ENCODE data around the gene LARP6. TPM values are rescaled to one million over a fixed set of nuclear protein-coding genes. Genes with fewer than 3 reads are reported as not detected.
A peak's percentile ranks its signal among the peaks of the same experiment; 100 is the strongest.

The LARP6 gene
- total and polyA plus RNA-seq, 2 experiments from 2014 or later, result 20.0 to 22.4 TPM

DNA sequence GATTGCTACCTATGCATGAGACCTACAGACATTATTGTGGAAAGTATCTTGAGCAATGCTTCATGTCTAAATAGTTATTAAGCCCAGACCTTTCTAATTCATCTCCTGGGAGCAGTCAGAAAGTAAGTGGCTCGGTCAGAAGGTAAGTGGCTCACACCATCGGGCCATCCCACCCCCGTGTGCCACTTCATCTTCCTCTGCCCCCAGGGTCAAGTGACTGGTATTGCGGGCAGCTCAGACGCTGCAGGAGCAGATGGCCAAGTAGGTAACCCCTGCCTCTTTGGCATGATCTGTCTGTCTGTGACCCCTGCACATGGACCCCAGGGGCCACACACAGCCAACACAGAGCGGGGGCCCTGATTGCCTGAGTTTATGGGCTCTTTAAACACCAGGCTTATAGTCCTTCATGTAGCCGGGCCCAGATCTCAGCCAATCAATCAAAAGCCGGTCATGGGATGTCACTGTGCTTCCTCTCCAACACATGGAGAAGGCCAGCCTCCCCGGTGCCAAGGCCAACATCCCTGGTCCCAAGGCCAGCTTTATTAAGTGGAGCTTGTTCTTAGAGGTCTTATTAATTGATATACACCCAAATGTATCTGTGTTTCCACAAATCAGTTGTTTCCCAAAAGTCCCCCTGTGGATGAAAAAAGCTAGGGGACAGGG is 42.9 kb downstream of the LARP6 start:
- Histone ChIP-seq H3K27me3 (ENCODE audit: insufficient read depth) (no peaks in the 10 kb centered on the region), H3K4me2 (no peak overlapping the region), H3F3A (replicated peaks; ENCODE audit: low read depth) (no peaks in the 10 kb centered on the region), H3K36me3 (ENCODE audit: insufficient read depth) (no peaks in the 10 kb centered on the region), H3K79me2 (replicated peaks; ENCODE audit: insufficient read depth) (no peaks in the 10 kb centered on the region), H3K9me2 (ENCODE audit: insufficient read depth) (0 out of 2 replicates have a peak, but pooled peaks cover 2% of the 10 kb centered on the region), H4K20me1 (replicated peaks; ENCODE audit: insufficient read depth) (no peaks in the 10 kb centered on the region), H3K4me1 (ENCODE audit: insufficient read depth) (no peaks in the 10 kb centered on the region), H2AFZ (0 out of 2 replicates have a peak overlapping the region, but pooled peaks have one; percentile 63), H3K4me3 (no peak overlapping the region), H3K27ac (ENCODE audit: low read depth) (no peak overlapping the region)
- no peaks in the 10 kb centered on the region for H3K9me3 Mint-ChIP-seq
- DNase-seq (ENCODE audit: low spot score) (no peak), ATAC-seq (peak; percentile 62)
- no peak for TF ChIP-seq CREB1 (CRISPR knock-in tag; IDR thresholded peaks at IDR 0.05; ENCODE audit: low read depth)
- TF ChIP-seq, protein P1, sequence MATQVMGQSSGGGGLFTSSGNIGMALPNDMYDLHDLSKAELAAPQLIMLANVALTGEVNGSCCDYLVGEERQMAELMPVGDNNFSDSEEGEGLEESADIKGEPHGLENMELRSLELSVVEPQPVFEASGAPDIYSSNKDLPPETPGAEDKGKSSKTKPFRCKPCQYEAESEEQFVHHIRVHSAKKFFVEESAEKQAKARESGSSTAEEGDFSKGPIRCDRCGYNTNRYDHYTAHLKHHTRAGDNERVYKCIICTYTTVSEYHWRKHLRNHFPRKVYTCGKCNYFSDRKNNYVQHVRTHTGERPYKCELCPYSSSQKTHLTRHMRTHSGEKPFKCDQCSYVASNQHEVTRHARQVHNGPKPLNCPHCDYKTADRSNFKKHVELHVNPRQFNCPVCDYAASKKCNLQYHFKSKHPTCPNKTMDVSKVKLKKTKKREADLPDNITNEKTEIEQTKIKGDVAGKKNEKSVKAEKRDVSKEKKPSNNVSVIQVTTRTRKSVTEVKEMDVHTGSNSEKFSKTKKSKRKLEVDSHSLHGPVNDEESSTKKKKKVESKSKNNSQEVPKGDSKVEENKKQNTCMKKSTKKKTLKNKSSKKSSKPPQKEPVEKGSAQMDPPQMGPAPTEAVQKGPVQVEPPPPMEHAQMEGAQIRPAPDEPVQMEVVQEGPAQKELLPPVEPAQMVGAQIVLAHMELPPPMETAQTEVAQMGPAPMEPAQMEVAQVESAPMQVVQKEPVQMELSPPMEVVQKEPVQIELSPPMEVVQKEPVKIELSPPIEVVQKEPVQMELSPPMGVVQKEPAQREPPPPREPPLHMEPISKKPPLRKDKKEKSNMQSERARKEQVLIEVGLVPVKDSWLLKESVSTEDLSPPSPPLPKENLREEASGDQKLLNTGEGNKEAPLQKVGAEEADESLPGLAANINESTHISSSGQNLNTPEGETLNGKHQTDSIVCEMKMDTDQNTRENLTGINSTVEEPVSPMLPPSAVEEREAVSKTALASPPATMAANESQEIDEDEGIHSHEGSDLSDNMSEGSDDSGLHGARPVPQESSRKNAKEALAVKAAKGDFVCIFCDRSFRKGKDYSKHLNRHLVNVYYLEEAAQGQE (IDR thresholded peaks at IDR 0.05; ENCODE audit: unreplicated experiment), result no peak
- TF ChIP-seq NANOG (IDR thresholded peaks at IDR 0.05; ENCODE audit: borderline replicate concordance), result no peak
- TF ChIP-seq ZNF114 (CRISPR knock-in tag; IDR thresholded peaks at IDR 0.05), result no peak
- no peak for TF ChIP-seq JUNB (IDR thresholded peaks at IDR 0.05; ENCODE audit: unreplicated experiment)
- TF ChIP-seq, protein P2, sequence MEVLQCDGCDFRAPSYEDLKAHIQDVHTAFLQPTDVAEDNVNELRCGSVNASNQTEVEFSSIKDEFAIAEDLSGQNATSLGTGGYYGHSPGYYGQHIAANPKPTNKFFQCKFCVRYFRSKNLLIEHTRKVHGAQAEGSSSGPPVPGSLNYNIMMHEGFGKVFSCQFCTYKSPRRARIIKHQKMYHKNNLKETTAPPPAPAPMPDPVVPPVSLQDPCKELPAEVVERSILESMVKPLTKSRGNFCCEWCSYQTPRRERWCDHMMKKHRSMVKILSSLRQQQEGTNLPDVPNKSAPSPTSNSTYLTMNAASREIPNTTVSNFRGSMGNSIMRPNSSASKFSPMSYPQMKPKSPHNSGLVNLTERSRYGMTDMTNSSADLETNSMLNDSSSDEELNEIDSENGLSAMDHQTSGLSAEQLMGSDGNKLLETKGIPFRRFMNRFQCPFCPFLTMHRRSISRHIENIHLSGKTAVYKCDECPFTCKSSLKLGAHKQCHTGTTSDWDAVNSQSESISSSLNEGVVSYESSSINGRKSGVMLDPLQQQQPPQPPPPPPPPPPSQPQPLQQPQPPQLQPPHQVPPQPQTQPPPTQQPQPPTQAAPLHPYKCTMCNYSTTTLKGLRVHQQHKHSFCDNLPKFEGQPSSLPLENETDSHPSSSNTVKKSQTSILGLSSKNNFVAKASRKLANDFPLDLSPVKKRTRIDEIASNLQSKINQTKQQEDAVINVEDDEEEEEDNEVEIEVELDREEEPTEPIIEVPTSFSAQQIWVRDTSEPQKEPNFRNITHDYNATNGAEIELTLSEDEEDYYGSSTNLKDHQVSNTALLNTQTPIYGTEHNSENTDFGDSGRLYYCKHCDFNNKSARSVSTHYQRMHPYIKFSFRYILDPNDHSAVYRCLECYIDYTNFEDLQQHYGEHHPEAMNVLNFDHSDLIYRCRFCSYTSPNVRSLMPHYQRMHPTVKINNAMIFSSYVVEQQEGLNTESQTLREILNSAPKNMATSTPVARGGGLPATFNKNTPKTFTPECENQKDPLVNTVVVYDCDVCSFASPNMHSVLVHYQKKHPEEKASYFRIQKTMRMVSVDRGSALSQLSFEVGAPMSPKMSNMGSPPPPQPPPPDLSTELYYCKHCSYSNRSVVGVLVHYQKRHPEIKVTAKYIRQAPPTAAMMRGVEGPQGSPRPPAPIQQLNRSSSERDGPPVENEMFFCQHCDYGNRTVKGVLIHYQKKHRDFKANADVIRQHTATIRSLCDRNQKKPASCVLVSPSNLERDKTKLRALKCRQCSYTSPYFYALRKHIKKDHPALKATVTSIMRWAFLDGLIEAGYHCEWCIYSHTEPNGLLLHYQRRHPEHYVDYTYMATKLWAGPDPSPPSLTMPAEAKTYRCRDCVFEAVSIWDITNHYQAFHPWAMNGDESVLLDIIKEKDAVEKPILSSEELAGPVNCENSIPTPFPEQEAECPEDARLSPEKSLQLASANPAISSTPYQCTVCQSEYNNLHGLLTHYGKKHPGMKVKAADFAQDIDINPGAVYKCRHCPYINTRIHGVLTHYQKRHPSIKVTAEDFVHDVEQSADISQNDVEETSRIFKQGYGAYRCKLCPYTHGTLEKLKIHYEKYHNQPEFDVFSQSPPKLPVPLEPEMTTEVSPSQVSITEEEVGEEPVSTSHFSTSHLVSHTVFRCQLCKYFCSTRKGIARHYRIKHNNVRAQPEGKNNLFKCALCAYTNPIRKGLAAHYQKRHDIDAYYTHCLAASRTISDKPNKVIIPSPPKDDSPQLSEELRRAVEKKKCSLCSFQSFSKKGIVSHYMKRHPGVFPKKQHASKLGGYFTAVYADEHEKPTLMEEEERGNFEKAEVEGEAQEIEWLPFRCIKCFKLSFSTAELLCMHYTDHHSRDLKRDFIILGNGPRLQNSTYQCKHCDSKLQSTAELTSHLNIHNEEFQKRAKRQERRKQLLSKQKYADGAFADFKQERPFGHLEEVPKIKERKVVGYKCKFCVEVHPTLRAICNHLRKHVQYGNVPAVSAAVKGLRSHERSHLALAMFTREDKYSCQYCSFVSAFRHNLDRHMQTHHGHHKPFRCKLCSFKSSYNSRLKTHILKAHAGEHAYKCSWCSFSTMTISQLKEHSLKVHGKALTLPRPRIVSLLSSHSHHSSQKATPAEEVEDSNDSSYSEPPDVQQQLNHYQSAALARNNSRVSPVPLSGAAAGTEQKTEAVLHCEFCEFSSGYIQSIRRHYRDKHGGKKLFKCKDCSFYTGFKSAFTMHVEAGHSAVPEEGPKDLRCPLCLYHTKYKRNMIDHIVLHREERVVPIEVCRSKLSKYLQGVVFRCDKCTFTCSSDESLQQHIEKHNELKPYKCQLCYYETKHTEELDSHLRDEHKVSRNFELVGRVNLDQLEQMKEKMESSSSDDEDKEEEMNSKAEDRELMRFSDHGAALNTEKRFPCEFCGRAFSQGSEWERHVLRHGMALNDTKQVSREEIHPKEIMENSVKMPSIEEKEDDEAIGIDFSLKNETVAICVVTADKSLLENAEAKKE (CRISPR knock-in tag; IDR thresholded peaks at IDR 0.05), result no peak
- peaks cover 2% of the 10 kb centered on the region for H3K27me3 Mint-ChIP-seq (ENCODE audit: insufficient read depth, low read depth, poor library complexity)
- no peak overlapping the region for H3K4me3 Mint-ChIP-seq
- no peaks in the 10 kb centered on the region for H3K36me3 Mint-ChIP-seq (ENCODE audit: low read depth)
- H3K4me1 Mint-ChIP-seq, result peaks cover 5% of the 10 kb centered on the region; the same call in 2 of the 3 replicates
- no peak overlapping the region for H3K27ac Mint-ChIP-seq

Data from GM23338 (cell line).